ENCODE data around the gene PIGV.

Gene PIGV

GRCh38 chr1:26814893-26815292, 27.1 kb downstream of the PIGV start:
- TF ChIP-seq CTCF (conservative IDR thresholded peaks at IDR 0.05) (no peak), ZFX (IDR thresholded peaks at IDR 0.05) (no peak)
- H3K27ac ChIP-seq: no peak overlapping the region

- H3K27ac ChIP-seq: no peak overlapping the region
- no peak for TF ChIP-seq CTCF (conservative IDR thresholded peaks at IDR 0.05)
These were observed 33.1 kb downstream of the PIGV start for GRCh38 chr1:26820784-26821269.

GRCh38 chr1:26822737-26823395, 35.1 kb downstream of the PIGV start:
- H3K27ac ChIP-seq: peak overlapping the region; percentile 84; the same call in 1 of the 2 replicates
- TF ChIP-seq ZFX (IDR thresholded peaks at IDR 0.05) (no peak), CTCF (conservative IDR thresholded peaks at IDR 0.05) (no peak; the same call in 1 of the 2 replicates)

DNA sequence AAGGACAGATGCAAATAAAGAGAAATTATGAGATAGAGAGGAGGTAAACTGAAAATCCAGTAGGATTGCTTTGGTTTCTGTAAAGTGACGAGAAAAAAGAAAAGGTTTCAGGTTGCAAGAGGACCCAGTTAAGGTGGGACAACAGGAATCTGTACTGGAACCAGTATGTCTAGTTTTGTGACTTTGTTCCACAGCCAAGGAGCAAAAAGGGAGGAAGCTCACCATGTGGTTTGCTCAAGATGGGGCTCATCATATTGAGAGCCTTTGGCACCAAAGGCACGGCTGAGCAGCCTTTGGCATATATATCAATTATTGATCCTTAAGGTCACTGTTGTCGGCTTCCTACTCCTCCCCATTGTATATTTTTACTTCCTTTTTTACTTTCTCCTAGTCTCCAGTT, 37.0 kb downstream of the PIGV start:
- peak overlapping the region; percentile 84 for H3K27ac ChIP-seq
- TF ChIP-seq ZFX (IDR thresholded peaks at IDR 0.05): no peak
- TF ChIP-seq CTCF (conservative IDR thresholded peaks at IDR 0.05): no peak

DNA sequence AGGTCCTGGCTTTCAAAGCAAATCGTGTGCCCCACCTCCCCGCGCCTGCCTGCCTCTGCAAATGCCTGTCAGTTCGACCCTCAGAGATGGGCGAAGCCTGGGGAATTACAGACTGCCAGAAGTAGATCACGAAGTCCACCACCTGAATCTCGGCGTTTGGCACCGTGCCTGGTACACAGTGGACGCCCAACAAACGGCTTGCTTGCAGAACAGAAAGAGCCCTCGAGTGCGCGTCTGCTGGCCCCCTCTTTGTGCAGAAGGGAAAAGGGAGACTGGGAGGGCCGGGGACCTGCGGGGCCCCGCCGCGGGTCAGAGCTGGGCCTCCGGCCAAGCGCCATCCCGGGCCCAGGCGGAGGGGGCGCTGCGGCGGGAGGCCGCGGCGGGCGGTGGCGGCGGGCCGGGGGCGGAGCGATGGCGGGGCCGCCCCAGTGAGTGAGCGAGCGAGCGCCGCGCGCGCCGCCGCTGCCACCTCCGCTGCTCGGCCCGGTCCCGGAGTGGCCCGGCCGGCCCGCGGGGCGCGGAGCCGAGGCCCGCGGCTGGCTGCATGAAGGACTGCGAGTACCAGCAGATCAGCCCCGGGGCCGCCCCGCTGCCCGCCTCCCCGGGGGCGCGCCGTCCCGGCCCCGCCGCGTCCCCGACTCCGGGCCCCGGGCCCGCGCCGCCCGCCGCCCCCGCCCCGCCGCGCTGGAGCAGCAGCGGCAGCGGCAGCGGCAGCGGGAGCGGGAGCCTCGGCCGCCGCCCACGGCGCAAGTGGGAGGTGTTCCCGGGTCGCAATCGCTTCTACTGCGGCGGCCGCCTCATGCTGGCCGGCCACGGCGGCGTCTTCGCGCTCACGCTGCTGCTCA, 38.7 kb downstream of the PIGV start, which contains the start of gene ZDHHC18:
Gene ZDHHC18, plus strand, starts transcription at position 428 of the 845 bp plus-strand sequence. Its CDS starts 117 bp downstream, at position 545.
- peak within 1 kb of the TSS; percentile 84 for H3K27ac ChIP-seq
- TF ChIP-seq ZFX (IDR thresholded peaks at IDR 0.05) (peak; percentile 57; the same call in 1 of the 2 replicates), CTCF (conservative IDR thresholded peaks at IDR 0.05) (peak; percentile 94)

DNA sequence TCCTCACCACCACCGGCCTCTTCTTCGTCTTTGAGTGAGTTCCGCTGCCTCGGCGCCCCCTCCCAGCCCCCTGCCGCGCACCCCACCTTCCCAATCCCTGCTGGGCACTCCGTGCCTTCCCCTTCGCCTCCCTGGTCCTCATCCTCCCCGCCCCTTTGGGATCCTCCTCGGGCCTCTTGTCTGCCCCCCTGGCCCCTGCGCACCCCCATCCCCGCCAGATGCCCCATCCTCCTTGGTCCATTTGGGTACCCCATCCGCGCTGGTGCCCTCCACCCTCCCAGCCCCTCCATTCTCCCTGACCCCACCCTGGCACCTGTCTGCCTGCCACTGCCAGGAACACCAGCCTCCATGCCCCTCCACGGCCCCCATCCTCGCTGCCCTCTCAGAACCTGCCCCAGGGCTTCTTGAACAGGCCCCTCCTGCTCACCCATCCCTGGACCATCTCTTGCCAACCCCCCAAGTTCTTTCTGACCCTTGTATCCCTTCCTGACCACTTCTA, 39.4 kb downstream of the PIGV start:
- TF ChIP-seq ZFX (IDR thresholded peaks at IDR 0.05) (0 out of 2 replicates have a peak, but pooled peaks have one; percentile 5), CTCF (conservative IDR thresholded peaks at IDR 0.05) (no peak)
- H3K27ac ChIP-seq: peak overlapping the region; percentile 84

DNA sequence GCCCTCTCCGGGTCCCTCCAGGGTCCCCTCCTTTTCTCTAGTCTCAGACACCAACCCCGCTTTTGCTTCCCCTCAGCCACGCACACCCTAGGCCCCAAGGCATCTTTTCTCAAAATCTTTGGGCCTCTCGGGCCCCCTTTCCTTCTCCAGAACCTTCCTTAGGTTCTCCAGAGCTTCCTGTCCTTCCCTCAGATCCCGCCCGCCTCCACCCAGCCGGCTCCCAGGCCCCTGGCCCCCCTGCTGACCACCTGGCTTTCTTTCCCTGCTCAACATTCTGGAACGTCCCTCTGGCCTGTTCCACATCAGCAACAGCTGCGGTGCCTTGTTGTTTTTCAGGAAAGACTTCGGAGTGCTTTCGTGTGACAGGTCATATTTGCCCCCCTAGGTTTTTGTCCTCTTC, 39.9 kb downstream of the PIGV start:
- H3K27ac ChIP-seq: peak overlapping the region; percentile 84
- no peak for TF ChIP-seq CTCF (conservative IDR thresholded peaks at IDR 0.05)
- no peak for TF ChIP-seq ZFX (IDR thresholded peaks at IDR 0.05)

All from C4-2B (cell line).